K562 (cell line): Measurements from ENCODE around the gene FLAD1. TPM values are rescaled to one million over a fixed set of nuclear protein-coding genes. Genes with fewer than 3 reads are reported as not detected.

Source experiments
- BDP1 ChIP-seq: IDR thresholded peaks from 3 replicates; pipeline ENCODE4 v1.6.1; 2011; ENCODE audit not compliant: insufficient read length, insufficient read depth
- CHCHD3 ChIP-seq: fragments of 250-450 bp; sonication (Bioruptor Pico); IDR thresholded peaks from 2 replicates; pipeline ENCODE4 v2.1.2; 2022; ENCODE audit warnings: mild to moderate bottlenecking
- ETV1 ChIP-seq: fragments of 450-650 bp; conservative IDR thresholded peaks from 2 replicates; pipeline ENCODE4 v1.6.1; 2016; ENCODE audit warnings: missing genetic modification characterization, control low read depth, low read depth, missing compliant biosample characterization
- KLF10 ChIP-seq: fragments of 250-450 bp; sonication (Bioruptor Pico); IDR thresholded peaks from 2 replicates; pipeline ENCODE4 v1.6.1; 2021; ENCODE audit warnings: matching md5 sums
- RBM39 ChIP-seq: fragments of 200-400 bp; formaldehyde crosslinking; optimal IDR thresholded peaks from 2 replicates; pipeline ENCODE3; 2018; ENCODE audit warnings: low read depth, low read length
- TBP ChIP-seq: optimal IDR thresholded peaks from 2 replicates; pipeline ENCODE3; 2011; ENCODE audit warnings: low read depth, low read length, improper control_type of control experiment
- THRAP3 ChIP-seq: fragments of 450-650 bp; IDR thresholded peaks from 2 replicates; pipeline ENCODE4 v1.6.1; 2016; ENCODE audit warnings: mild to moderate bottlenecking, inconsistent platforms, borderline replicate concordance
- ZC3H11A ChIP-seq: IDR thresholded peaks from 2 replicates; pipeline ENCODE4 v1.6.1; 2012; ENCODE audit warnings: low read depth, low read length, improper control_type of control experiment
- ZNF695 ChIP-seq: fragments of 450-650 bp; formaldehyde crosslinking; IDR thresholded peaks from 2 replicates; pipeline ENCODE4 v1.4.0; 2020; ENCODE audit warnings: mild to moderate bottlenecking, moderate library complexity
- polyA plus RNA-seq, 8 experiments: library from polyadenylated mRNA; depleted of rRNA in 4 of 8; stranded (reverse) in 5 of 8; unstranded in 3 of 8; fragments of >200 nt; fragmentation: Nextera tagmentation in 2 of 8; fragmentation: Illumina TruSeq in 1 of 8; extraction: Ambion mirVana in 2 of 8; extraction: Trizol in 1 of 8; gene quantifications; 2 replicates each; pipeline versions ENCODE4 v1.2.1 to v1.2.3, GENCODE V29; 2011 to 2014; ENCODE audit warnings: inconsistent platforms in 1 of 8, missing spikeins in 1 of 8
- total RNA-seq, 7 experiments: library from RNA; depleted of rRNA in 6 of 7; stranded (reverse); fragments of >200 nt in 6 of 7; fragmentation: Illumina TruSeq in 2 of 7; extraction: Trizol in 2 of 7; gene quantifications; 2 replicates each; pipeline versions ENCODE4 v1.2.1 to v1.2.3, GENCODE V29; 2011 to 2021; ENCODE audit warnings: low replicate concordance in 1 of 7
- TF ChIP-seq, protein P1 (sequence below): fragments of 450-650 bp; IDR thresholded peaks from 2 replicates; pipeline ENCODE4 v1.6.1; 2016; ENCODE audit warnings: low read depth
- TF ChIP-seq, protein P2 (sequence below): sonication (generic); IDR thresholded peaks from 2 replicates; pipeline ENCODE4 v1.6.1; 2016
- TF ChIP-seq, protein P3 (sequence below): fragments of 250-450 bp; sonication (Bioruptor Pico); IDR thresholded peaks from 2 replicates; pipeline ENCODE4 v1.4.0; 2020; ENCODE audit warnings: mild to moderate bottlenecking, moderate library complexity
- TF ChIP-seq, protein P4 (sequence below): fragments of 450-650 bp; formaldehyde crosslinking; conservative IDR thresholded peaks from 2 replicates; pipeline ENCODE4 v1.4.0; 2022; ENCODE audit warnings: mild to moderate bottlenecking, missing genetic modification characterization
- TF ChIP-seq, protein P5 (sequence below): sonication (generic); formaldehyde crosslinking; IDR thresholded peaks from 2 replicates; pipeline ENCODE4 v1.8.1; 2023; ENCODE audit warnings: mild to moderate bottlenecking, missing genetic modification reagents, moderate library complexity

FLAD1 gene
- total and polyA plus RNA-seq, 9 of the 15 experiments (the other 6 are each of a cell fraction or from before 2014, with no cell fraction given), result 24.9 to 85.8 (median 67.0) TPM

DNA sequence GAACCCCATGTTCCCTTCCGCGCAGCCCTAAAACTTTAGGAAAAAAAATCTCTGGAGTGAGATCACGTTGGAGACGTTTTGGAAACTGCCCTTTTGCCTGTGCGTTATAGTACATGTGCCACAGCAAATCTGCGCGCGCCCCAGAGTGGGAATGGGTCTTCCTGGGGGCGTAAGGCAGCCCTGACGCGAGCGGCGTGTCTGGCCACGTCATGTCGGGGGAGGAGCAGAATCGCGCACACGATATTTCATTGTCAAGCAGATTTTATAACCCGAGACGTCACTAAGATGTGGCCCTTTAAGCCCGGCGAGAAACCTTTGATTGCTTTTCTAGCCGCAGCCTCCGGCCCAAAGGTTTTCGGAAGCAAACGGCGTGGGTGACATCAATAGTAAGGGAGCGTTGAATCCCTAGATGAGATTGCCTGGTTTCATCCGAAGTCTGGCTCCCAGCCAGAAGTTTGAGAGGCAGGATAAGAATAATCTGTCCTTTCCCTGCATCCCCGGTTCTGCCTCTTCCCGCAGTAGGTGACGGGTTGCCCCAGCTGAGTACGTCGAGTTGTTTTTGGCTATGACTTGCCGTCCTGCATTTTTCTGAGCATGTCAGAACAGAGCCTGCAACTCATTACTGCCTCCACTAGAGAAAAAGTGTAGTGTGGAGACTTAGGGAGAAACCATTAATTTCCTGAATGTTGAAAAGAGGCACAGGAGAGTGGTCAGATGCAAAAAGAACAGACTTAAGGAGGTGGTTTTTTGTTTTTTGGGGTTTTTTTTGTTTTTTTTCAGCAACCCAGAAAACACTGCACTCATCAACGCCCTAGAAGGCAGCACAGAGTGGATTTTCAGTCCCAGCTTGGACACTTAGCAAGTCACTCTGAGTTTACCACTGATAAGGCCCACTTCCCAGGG lies 45.8 kb upstream of the FLAD1 start (continued):
- TF ChIP-seq, protein P1, sequence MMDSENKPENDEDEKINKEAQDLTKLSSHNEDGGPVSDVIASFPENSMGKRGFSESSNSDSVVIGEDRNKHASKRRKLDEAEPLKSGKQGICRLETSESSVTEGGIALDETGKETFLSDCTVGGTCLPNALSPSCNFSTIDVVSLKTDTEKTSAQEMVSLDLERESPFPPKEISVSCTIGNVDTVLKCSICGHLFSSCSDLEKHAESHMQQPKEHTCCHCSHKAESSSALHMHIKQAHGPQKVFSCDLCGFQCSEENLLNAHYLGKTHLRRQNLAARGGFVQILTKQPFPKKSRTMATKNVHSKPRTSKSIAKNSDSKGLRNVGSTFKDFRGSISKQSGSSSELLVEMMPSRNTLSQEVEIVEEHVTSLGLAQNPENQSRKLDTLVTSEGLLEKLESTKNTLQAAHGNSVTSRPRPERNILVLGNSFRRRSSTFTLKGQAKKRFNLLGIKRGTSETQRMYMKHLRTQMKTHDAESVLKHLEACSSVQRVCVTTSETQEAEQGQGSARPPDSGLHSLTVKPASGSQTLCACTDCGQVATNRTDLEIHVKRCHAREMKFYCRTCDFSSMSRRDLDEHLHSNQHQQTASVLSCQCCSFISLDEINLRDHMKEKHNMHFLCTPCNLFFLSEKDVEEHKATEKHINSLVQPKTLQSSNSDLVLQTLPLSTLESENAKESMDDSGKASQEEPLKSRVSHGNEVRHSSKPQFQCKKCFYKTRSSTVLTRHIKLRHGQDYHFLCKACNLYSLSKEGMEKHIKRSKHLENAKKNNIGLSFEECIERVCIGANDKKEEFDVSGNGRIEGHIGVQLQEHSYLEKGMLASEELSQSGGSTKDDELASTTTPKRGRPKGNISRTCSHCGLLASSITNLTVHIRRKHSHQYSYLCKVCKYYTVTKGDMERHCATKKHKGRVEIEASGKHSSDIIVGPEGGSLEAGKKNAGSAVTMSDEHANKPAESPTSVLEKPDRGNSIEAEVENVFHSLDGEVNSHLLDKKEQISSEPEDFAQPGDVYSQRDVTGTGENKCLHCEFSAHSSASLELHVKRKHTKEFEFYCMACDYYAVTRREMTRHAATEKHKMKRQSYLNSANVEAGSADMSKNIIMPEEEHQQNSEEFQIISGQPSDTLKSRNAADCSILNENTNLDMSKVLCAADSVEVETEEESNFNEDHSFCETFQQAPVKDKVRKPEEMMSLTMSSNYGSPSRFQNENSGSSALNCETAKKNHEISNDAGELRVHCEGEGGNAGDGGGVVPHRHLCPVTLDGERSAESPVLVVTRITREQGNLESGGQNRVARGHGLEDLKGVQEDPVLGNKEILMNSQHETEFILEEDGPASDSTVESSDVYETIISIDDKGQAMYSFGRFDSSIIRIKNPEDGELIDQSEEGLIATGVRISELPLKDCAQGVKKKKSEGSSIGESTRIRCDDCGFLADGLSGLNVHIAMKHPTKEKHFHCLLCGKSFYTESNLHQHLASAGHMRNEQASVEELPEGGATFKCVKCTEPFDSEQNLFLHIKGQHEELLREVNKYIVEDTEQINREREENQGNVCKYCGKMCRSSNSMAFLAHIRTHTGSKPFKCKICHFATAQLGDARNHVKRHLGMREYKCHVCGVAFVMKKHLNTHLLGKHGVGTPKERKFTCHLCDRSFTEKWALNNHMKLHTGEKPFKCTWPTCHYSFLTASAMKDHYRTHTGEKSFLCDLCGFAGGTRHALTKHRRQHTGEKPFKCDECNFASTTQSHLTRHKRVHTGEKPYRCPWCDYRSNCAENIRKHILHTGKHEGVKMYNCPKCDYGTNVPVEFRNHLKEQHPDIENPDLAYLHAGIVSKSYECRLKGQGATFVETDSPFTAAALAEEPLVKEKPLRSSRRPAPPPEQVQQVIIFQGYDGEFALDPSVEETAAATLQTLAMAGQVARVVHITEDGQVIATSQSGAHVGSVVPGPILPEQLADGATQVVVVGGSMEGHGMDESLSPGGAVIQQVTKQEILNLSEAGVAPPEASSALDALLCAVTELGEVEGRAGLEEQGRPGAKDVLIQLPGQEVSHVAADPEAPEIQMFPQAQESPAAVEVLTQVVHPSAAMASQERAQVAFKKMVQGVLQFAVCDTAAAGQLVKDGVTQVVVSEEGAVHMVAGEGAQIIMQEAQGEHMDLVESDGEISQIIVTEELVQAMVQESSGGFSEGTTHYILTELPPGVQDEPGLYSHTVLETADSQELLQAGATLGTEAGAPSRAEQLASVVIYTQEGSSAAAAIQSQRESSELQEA, result no peak
- TF ChIP-seq THRAP3 (no peak), ETV1 (tag) (0 out of 2 replicates have a peak, but pooled peaks have one; percentile 3), ZNF695 (CRISPR knock-in tag) (no peak), KLF10 (no peak), RBM39 (no peak), ZC3H11A (no peak), CHCHD3 (CRISPR knock-in tag) (no peak), BDP1 (no peak), TBP (peak; percentile 56)
- TF ChIP-seq, protein P2, sequence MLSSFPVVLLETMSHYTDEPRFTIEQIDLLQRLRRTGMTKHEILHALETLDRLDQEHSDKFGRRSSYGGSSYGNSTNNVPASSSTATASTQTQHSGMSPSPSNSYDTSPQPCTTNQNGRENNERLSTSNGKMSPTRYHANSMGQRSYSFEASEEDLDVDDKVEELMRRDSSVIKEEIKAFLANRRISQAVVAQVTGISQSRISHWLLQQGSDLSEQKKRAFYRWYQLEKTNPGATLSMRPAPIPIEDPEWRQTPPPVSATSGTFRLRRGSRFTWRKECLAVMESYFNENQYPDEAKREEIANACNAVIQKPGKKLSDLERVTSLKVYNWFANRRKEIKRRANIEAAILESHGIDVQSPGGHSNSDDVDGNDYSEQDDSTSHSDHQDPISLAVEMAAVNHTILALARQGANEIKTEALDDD, result no peak
- TF ChIP-seq, protein P3, sequence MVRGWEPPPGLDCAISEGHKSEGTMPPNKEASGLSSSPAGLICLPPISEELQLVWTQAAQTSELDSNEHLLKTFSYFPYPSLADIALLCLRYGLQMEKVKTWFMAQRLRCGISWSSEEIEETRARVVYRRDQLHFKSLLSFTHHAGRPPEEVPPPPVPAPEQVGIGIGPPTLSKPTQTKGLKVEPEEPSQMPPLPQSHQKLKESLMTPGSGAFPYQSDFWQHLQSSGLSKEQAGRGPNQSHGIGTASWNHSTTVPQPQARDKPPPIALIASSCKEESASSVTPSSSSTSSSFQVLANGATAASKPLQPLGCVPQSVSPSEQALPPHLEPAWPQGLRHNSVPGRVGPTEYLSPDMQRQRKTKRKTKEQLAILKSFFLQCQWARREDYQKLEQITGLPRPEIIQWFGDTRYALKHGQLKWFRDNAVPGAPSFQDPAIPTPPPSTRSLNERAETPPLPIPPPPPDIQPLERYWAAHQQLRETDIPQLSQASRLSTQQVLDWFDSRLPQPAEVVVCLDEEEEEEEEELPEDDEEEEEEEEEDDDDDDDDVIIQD (CRISPR knock-in tag), result no peak
- TF ChIP-seq, protein P4, sequence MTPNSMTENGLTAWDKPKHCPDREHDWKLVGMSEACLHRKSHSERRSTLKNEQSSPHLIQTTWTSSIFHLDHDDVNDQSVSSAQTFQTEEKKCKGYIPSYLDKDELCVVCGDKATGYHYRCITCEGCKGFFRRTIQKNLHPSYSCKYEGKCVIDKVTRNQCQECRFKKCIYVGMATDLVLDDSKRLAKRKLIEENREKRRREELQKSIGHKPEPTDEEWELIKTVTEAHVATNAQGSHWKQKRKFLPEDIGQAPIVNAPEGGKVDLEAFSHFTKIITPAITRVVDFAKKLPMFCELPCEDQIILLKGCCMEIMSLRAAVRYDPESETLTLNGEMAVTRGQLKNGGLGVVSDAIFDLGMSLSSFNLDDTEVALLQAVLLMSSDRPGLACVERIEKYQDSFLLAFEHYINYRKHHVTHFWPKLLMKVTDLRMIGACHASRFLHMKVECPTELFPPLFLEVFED, result no peak
- TF ChIP-seq, protein P5, sequence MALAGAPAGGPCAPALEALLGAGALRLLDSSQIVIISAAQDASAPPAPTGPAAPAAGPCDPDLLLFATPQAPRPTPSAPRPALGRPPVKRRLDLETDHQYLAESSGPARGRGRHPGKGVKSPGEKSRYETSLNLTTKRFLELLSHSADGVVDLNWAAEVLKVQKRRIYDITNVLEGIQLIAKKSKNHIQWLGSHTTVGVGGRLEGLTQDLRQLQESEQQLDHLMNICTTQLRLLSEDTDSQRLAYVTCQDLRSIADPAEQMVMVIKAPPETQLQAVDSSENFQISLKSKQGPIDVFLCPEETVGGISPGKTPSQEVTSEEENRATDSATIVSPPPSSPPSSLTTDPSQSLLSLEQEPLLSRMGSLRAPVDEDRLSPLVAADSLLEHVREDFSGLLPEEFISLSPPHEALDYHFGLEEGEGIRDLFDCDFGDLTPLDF (CRISPR knock-in tag), result no peak
